ENCODE results near the gene GLDC.

DNA sequence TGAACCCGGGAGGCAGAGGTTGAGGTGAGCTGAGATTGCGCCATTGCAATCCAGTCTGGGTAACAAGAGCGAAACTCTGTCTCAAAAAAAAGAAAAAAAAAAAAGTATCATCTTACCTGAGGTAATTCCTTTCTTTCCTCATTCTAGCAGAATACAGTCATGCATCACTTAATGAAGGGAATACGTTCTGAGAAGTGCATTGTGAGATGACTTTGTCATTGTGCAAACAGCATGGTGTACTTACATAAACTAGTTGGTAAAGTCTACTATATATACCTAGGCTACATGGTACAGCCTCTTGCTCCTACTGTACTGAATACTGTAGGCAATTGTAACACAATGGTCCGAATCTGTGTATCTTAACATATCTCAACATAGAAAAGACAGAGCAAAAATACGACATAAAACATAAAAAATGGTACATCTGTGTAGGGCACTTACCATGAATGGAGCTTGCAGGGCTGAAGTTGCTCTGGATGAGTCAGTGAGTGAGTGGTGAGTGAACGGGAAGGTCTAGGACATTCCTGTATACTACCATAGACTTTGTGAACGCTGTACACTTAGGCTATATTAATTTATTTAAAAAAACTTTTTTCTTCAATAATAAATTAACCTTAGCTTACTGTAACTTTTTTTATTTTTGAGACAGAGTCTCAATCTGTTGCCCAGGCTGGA lies 100.4 kb downstream of the GLDC start:
- TF ChIP-seq, protein P1, sequence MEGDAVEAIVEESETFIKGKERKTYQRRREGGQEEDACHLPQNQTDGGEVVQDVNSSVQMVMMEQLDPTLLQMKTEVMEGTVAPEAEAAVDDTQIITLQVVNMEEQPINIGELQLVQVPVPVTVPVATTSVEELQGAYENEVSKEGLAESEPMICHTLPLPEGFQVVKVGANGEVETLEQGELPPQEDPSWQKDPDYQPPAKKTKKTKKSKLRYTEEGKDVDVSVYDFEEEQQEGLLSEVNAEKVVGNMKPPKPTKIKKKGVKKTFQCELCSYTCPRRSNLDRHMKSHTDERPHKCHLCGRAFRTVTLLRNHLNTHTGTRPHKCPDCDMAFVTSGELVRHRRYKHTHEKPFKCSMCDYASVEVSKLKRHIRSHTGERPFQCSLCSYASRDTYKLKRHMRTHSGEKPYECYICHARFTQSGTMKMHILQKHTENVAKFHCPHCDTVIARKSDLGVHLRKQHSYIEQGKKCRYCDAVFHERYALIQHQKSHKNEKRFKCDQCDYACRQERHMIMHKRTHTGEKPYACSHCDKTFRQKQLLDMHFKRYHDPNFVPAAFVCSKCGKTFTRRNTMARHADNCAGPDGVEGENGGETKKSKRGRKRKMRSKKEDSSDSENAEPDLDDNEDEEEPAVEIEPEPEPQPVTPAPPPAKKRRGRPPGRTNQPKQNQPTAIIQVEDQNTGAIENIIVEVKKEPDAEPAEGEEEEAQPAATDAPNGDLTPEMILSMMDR (IDR thresholded peaks at IDR 0.05) = no peak
- no peak for TF ChIP-seq POLR2A (IDR thresholded peaks at IDR 0.05)

All from body of pancreas (tissue), 4 donors.